SK-N-SH treated with all-trans-retinoic acid at 6 μM for 48 hours (cell line): Measurements from ENCODE around the gene CDON.

Experiments
- ATAC-seq: fragments of 200-7000 bp; cut with Tn5 transposase; 3 replicates; pipeline ENCODE4 v1.9.1; 2020; ENCODE audit warnings: mild to moderate bottlenecking, moderate library complexity
- ARNTL ChIP-seq: fragments of 450-650 bp; formaldehyde crosslinking; IDR thresholded peaks from 2 replicates; pipeline ENCODE4 v1.5.0; 2020; ENCODE audit warnings: low read depth, mild to moderate bottlenecking, moderate library complexity, borderline replicate concordance
- BACH2 ChIP-seq: fragments of 250-450 bp; sonication (Bioruptor Pico); IDR thresholded peaks from 2 replicates; pipeline ENCODE4 v1.9.0; 2021; ENCODE audit warnings: mild to moderate bottlenecking, borderline replicate concordance
- CREB5 ChIP-seq: fragments of 250-450 bp; sonication (Bioruptor Pico); IDR thresholded peaks from 2 replicates; pipeline ENCODE4 v1.5.1; 2020; ENCODE audit warnings: low read depth, mild to moderate bottlenecking, moderate library complexity
- CSDC2 ChIP-seq: fragments of 250-450 bp; sonication (Bioruptor Pico); IDR thresholded peaks from 2 replicates; pipeline ENCODE4 v1.5.0; 2020; ENCODE audit warnings: mild to moderate bottlenecking, moderate library complexity
- CSRNP3 ChIP-seq: fragments of 250-450 bp; sonication (Bioruptor Pico); IDR thresholded peaks from 2 replicates; pipeline ENCODE4 v1.5.1; 2021; ENCODE audit warnings: mild to moderate bottlenecking, moderate library complexity
- ESRRG ChIP-seq: fragments of 250-450 bp; sonication (Bioruptor Pico); IDR thresholded peaks from 2 replicates; pipeline ENCODE4 v1.6.1; 2021; ENCODE audit warnings: mild to moderate bottlenecking
- GLIS3 ChIP-seq: fragments of 250-450 bp; sonication (Bioruptor Pico); IDR thresholded peaks from 2 replicates; pipeline ENCODE4 v1.5.0; 2020; ENCODE audit warnings: mild to moderate bottlenecking, moderate library complexity
- ISL1 ChIP-seq: fragments of 250-450 bp; sonication (Bioruptor Pico); IDR thresholded peaks from 2 replicates; pipeline ENCODE4 v2.1.2; 2022; ENCODE audit warnings: mild to moderate bottlenecking, moderate library complexity
- OSR1 ChIP-seq: fragments of 250-450 bp; sonication (Bioruptor Pico); IDR thresholded peaks from 2 replicates; pipeline ENCODE4 v1.8.0; 2022; ENCODE audit warnings: moderate library complexity, mild to moderate bottlenecking, inconsistent platforms
- PATZ1 ChIP-seq: fragments of 250-450 bp; sonication (Bioruptor Pico); IDR thresholded peaks from 2 replicates; pipeline ENCODE4 v1.8.0; 2020; ENCODE audit warnings: mild to moderate bottlenecking, moderate library complexity, borderline replicate concordance
- POU6F1 ChIP-seq: fragments of 250-450 bp; sonication (Bioruptor Pico); IDR thresholded peaks from 2 replicates; pipeline ENCODE4 v1.8.0; 2021; ENCODE audit warnings: low read depth, mild to moderate bottlenecking, moderate library complexity, borderline replicate concordance
- PPARA ChIP-seq: fragments of 250-450 bp; sonication (Bioruptor Pico); IDR thresholded peaks from 2 replicates; pipeline ENCODE4 v1.5.0; 2020; ENCODE audit warnings: mild to moderate bottlenecking, borderline replicate concordance
- RARB ChIP-seq: fragments of 250-450 bp; sonication (Bioruptor Pico); IDR thresholded peaks from 2 replicates; pipeline ENCODE4 v1.8.0; 2021; ENCODE audit warnings: mild to moderate bottlenecking, moderate library complexity
- SNAI2 ChIP-seq: fragments of 250-450 bp; sonication (Bioruptor Pico); IDR thresholded peaks from 2 replicates; pipeline ENCODE4 v1.5.0; 2020; ENCODE audit warnings: mild to moderate bottlenecking, moderate library complexity
- TCF4 ChIP-seq: fragments of 250-450 bp; sonication (Bioruptor Pico); IDR thresholded peaks from 2 replicates; pipeline ENCODE4 v1.8.0; 2021; ENCODE audit warnings: mild to moderate bottlenecking, moderate library complexity, borderline replicate concordance
- TOX ChIP-seq: fragments of 250-450 bp; sonication (Bioruptor Pico); IDR thresholded peaks from 2 replicates; pipeline ENCODE4 v1.8.0; 2021; ENCODE audit warnings: mild to moderate bottlenecking, moderate library complexity, borderline replicate concordance
- TSHZ2 ChIP-seq: fragments of 250-450 bp; sonication (Bioruptor Pico); IDR thresholded peaks from 2 replicates; pipeline ENCODE4 v1.5.0; 2020; ENCODE audit warnings: mild to moderate bottlenecking, moderate library complexity
- ZC3H10 ChIP-seq: fragments of 250-450 bp; sonication (Bioruptor Pico); IDR thresholded peaks from 2 replicates; pipeline ENCODE4 v1.5.1; 2021; ENCODE audit warnings: mild to moderate bottlenecking, moderate library complexity
- ZFP3 ChIP-seq: fragments of 250-450 bp; sonication (Bioruptor Pico); IDR thresholded peaks from 2 replicates; pipeline ENCODE4 v1.5.0; 2020; ENCODE audit warnings: mild to moderate bottlenecking, moderate library complexity
- ZFP30 ChIP-seq: fragments of 450-650 bp; formaldehyde crosslinking; IDR thresholded peaks from 2 replicates; pipeline ENCODE4 v1.5.0; 2022; ENCODE audit warnings: mild to moderate bottlenecking, moderate library complexity
- ZNF565 ChIP-seq: fragments of 450-650 bp; formaldehyde crosslinking; conservative IDR thresholded peaks from 2 replicates; pipeline ENCODE4 v1.5.0; 2020; ENCODE audit warnings: low read depth, mild to moderate bottlenecking, moderate library complexity
- ZNF70 ChIP-seq: fragments of 450-650 bp; formaldehyde crosslinking; IDR thresholded peaks from 2 replicates; pipeline ENCODE4 v1.5.0; 2020; ENCODE audit warnings: mild to moderate bottlenecking, moderate library complexity
- ZNF8 ChIP-seq: fragments of 450-650 bp; formaldehyde crosslinking; IDR thresholded peaks from 2 replicates; pipeline ENCODE4 v1.5.0; 2020; ENCODE audit warnings: mild to moderate bottlenecking, moderate library complexity

CDON gene

GRCh38 chr11:126035718-126036117 lies 26.9 kb downstream of the CDON start:
- TF ChIP-seq POU6F1 (CRISPR knock-in tag) (no peak), TCF4 (CRISPR knock-in tag) (no peak), CSDC2 (CRISPR knock-in tag) (no peak), CSRNP3 (no peak), OSR1 (CRISPR knock-in tag) (no peak), ZFP3 (CRISPR knock-in tag) (no peak), ESRRG (no peak), ZC3H10 (no peak), ZNF8 (no peak), ISL1 (CRISPR knock-in tag) (no peak), BACH2 (CRISPR knock-in tag) (no peak), CREB5 (no peak), PPARA (CRISPR knock-in tag) (no peak), TOX (CRISPR knock-in tag) (no peak), TSHZ2 (CRISPR knock-in tag) (no peak)
- ATAC-seq, result no peak

GRCh38 chr11:126034933-126035425 lies 27.7 kb downstream of the CDON start:
- TF ChIP-seq ZNF565, result no peak
- TF ChIP-seq GLIS3 (CRISPR knock-in tag), result no peak
- no peak for TF ChIP-seq OSR1 (CRISPR knock-in tag)
- TF ChIP-seq PATZ1 (CRISPR knock-in tag), result no peak
- TF ChIP-seq, all 23 proteins: peak for 0
- ATAC-seq, result no peak

- no peak for ATAC-seq
- TF ChIP-seq ZNF8, result no peak
- no peak for TF ChIP-seq OSR1 (CRISPR knock-in tag)
- no peak for TF ChIP-seq POU6F1 (CRISPR knock-in tag)
- no peak for TF ChIP-seq PATZ1 (CRISPR knock-in tag)
- no peak for TF ChIP-seq ZC3H10
- no peak for TF ChIP-seq SNAI2 (CRISPR knock-in tag)
- TF ChIP-seq RARB (CRISPR knock-in tag), result no peak
- no peak for TF ChIP-seq ZFP30 (CRISPR knock-in tag)
- no peak for TF ChIP-seq ARNTL
- TF ChIP-seq TCF4 (CRISPR knock-in tag), result no peak
- TF ChIP-seq ZNF565, result no peak
- no peak for TF ChIP-seq ZNF70
- no peak for TF ChIP-seq CREB5
- TF ChIP-seq BACH2 (CRISPR knock-in tag), result no peak
Measured at GRCh38 chr11:126034039-126034932, 28.4 kb downstream of the CDON start.
